ENCODE measurements around the gene TMC1.
A peak's percentile ranks its signal among the peaks of the same experiment; 100 is the strongest.

TMC1 gene

GRCh38 chr9:72618811-72619210, 97.4 kb downstream of the TMC1 start:
- DNase-seq = no peak

- no peak for DNase-seq
Measured at GRCh38 chr9:72622186-72622585, 100.8 kb downstream of the TMC1 start.

DNA sequence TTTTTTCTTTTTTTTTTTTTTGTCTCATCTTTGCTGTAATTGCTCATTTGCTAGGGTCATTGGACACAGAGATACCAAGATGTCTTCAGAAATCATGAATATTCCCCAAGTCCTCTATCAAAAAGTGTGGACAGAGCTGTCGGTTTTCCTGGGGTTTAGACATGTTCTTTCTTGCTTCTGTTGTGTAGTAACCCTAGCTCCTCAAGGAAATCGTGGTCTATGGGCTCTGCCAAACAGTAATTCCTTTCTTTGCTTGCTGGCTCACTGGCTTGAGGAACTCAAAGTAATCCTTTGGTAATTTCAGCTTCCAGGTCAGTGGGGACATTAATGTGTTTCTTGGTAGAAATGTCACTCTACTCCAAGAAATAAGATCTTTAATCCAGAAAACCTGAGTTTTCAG, 101.7 kb downstream of the TMC1 start:
- DNase-seq = no peak

DNA sequence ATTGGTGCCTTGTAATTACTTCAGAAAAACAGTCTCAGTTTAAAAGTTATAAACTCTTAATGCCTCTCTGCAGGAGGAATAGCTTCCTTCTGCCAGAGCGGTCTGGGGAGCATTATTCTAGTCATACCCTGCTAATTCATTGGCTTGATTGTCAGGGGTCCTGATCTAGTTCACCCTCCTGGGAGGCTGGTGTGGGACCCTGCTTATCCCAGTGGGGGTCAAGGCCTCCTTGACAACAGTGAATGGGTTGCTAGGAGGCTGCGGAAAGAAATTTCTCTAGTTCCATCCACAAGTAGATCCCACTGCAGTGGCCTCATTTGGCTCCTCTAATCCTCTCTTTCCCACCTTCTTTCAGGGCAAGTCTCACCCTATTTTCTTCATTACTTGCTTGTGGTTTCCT, 105.7 kb downstream of the TMC1 start:
- DNase-seq = no peak

DNA sequence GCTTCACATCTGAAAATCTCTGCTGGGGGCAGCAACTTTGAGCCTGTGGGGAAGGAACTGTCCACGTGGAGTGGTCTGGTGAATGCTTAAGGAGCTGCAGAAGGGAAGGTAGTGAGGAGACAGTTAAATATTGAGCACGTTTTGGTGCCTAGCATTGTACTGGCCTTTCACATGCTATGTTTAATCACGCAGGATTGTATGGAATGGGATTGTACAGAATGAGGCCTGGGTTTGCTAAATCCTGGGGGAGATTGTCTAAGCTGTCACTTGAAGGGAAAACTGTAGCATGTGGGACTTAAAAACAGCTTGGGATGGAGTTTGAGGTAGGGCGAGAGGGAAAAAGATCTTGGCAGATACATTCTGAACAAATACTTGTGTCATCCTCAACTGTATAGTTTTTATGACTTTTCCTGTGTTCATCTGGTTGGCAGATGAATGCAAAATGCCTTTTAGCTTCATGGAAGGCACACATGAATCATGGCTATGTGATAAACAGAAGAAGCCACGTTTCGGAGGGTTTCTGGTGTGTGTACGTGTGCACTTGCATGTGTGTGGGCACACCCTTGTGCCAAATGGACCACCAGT, 106.6 kb downstream of the TMC1 start:
- DNase-seq = no peak

DNA sequence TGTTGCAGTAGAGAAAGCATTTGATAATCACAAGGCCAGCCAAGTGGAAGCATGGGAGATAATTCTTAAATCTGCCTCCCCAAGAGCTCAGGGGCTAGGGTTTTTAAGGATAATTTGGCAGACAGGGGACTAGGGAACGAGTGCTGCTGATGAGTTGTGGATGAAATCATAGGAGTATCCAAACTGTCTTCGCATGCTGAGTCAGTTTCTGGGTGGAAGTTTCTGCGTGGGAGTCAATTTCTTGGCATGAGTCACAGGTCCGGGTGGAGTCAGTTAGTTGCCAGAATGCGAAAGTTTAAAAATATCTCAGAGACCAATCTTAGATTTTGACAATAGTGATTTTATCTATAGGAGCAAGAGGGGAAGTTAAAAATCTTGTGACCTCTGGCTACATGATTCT, 112.6 kb downstream of the TMC1 start:
- DNase-seq = no peak

DNA sequence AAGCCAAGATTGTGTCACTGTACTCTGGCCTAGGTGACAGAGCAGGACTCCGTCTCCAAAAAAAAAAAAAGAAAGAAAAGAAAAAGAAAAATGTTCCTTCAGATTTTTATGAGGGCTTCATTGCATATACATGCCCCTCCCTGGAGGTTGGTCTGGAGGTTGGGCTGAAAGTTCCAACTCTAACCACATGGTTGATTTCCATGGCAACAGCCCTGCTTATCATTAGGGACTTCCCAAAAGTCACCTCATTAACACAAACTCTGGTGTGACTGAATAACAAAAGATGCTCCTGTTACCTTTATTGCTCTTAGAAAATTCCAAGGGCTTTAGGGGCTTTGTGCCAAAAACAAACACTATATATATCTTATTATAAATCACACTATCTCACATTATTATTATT, 113.8 kb downstream of the TMC1 start:
- no peak for DNase-seq

GRCh38 chr9:72636621-72637020, 115.2 kb downstream of the TMC1 start:
- no peak for DNase-seq

- DNase-seq = no peak
Measured at GRCh38 chr9:72643651-72644050, 122.2 kb downstream of the TMC1 start.

GRCh38 chr9:72646061-72646460, 124.7 kb downstream of the TMC1 start:
- DNase-seq = no peak

GRCh38 chr9:72648324-72649126, 127.1 kb downstream of the TMC1 start:
- no peak for DNase-seq

DNA sequence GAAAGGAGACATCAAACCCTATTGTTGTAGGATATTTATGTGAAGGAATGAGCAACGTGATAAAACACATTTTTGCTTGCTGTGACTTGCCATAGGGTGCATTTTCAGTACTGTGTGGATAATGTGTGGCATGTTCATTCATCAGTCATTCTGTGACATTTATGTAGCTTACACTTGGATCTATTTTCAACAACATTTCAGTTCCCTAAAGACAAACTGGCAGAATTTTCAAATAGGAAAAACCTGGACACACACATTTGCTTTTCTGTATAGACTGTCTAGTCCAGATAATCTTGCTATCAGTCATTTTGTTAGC, 127.7 kb downstream of the TMC1 start:
- no peak for DNase-seq

GRCh38 chr9:72650206-72650605, 128.8 kb downstream of the TMC1 start:
- no peak for DNase-seq

DNA sequence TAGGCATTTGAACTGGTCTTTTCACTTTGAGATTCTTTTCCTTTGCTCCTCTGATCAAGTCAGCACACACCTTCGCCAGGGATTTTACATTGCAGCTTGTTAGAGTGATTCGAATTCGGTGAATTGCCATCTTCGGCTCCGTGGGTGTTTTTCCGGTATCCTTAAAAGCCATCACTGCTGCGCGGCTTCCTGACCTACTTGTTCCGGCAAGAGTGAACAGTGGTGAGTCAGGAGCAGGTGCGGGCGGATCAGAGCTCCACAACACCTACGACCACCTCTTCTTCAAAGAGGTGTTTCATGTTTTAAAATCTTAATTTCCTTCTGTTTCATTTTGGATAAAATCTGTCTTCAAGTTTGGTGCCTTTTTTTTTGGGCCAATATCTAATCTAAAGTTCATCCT, 134.6 kb downstream of the TMC1 start:
- no peak for DNase-seq

DNA sequence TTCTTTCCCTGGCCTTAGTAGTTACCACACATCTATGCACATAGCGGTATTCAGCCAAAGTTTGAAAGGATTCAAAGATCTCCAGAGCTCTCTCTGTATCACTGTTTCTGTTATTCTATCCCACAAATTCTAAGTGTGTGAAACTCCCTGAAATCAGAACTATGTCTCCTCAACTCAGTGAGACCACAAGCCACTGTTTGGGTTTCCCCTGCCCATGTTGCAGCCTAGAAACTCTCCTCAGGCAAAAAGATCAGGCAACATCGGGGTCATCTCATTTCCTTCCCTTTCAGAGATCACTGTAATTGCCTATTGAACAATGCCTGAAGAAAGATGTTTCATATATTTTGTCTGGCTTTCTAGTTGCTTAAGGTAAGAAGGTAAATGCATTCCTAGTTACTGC, 135.6 kb downstream of the TMC1 start:
- no peak for DNase-seq

DNA sequence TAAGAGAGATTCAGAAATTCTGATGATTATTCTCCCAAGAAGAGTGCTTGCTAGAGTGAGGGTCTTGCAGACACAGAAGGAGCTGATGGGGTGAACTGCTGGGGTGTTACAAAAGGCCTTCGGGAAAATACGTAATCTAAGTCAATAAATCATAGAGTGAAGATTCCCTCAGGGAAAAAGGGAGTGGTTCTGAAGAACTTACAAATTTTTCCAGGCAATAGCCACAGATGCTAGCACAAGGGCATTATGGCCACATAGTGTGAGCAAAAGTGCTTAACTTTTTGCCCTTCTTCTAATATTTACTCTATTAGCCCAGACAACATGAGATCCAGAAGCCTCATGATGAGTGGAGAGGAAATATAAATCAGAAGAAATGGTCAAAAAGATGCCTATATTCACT, 137.3 kb downstream of the TMC1 start:
- no peak for DNase-seq

DNA sequence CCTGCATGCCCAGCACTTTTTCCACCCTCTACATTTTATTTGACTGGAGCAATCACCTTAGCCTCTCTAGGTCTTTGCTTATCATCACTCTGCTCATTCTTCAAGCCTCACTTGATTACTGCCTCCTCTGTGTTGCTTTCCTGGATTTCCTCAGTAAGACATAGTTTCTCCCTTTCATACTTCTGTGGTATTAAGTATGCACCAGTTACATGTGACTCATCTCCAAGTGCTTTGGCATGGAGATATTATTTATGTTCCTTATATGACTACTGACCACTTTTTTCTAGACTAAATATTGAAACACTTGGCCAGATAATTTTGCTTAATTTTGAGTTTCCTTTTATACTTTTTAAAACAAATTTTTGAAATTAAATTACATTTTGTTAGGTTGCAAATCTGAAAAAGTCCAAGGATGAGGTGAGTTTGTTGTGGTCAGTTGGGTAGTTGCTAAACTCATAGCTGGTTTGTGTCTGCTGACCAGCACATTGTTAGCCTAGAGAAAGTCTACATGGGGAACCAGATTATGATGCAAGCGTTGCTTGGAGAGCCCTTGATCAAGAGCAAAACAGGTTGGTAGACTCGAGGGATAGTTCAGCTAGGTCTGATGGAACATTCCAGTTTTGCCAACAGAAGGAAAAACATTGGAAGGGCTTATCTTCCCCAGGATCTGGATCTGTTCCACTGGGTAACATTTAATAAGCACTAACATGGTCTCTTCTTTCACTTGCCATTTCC, 140.2 kb downstream of the TMC1 start:
- DNase-seq = no peak

DNA sequence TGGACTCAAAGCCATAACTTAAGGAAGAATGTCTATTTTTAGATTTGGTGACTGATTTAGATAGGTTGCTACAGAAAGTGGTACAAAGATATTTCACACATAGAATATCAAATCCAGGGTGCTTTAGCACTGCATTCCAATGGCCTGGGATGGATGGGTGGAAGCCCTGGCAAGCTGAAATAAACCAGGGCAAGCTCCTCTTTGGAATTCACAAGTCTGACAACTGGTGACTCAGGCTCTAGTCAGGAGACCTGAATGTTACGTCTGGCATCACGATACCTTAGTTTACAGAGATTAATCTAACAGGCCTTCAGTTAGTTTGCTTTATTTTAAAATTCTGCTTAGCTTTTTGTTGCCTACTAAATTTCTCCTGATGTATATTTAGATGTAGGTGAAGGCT, 144.0 kb downstream of the TMC1 start:
- no peak for DNase-seq

- no peak for DNase-seq
Measured at GRCh38 chr9:72667181-72667580, 145.8 kb downstream of the TMC1 start.

DNA sequence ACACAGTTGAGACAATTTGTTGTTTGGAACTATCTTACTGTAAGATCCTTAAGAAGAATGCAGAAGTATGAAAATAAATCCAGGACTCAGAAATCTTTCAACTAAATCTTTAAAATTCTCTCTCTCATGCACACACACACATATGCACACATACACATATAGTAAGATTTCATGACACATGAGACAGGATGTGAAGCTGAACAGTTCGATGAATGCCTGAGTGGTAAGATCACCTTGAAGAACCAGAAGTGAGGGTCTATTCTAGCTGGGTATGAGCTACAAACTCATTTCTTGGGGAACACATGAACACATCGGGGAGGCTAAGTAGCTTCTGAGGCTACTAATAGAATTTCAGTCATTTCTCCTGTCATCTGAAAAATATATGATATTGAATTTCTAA, 153.6 kb downstream of the TMC1 start:
- no peak for DNase-seq

- peak; percentile 64 for DNase-seq
Measured at GRCh38 chr9:72675586-72675985, 154.2 kb downstream of the TMC1 start.

GRCh38 chr9:72680593-72681282, 159.3 kb downstream of the TMC1 start:
- DNase-seq = no peak

DNA sequence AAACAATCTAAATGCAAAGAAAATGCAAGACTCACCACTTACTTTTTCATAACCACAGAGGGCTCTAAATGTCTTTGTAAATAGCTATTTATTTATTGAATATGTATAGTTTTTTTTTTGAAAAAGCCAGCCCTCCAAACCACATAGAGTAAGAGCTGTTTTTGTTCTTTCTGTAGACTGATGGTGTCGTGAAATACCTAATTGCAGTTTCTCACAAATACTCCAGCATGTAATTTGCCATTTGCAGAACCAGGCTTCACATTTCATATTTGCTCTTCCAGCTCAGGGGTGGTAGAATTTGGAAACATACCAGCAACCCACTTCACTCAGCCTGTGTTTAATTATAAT, 159.8 kb downstream of the TMC1 start:
- peak; percentile 65 for DNase-seq

DNA sequence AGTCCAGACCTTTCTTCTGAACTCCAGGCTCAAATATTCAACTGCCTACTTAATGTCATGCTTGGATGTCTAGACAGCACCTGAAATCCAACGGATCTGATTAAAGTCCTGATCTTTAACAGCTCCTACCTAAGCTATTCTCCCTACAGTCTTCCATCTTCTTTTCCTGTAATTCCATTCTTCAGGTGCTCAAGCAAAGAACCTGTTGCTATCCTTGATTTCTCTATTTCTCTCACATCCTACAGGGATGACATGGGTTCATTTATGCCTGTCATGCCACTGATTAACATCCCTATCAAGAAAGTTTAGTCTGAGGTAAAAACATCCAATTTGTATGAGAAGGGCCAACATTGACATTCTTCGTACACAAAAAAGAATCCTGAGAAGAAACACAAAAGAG, 163.2 kb downstream of the TMC1 start:
- no peak for DNase-seq
